Suprapubic skin (tissue), 4 donors: ENCODE measurements around the gene MRPL12.

Experiments
- EP300 ChIP-seq: sonication (generic); formaldehyde crosslinking; IDR thresholded peaks from one replicate; pipeline ENCODE4 v1.6.1; 2017; ENCODE audit warnings: antibody characterized with exemption
- POLR2A ChIP-seq, 2 donors: fragments of 450-650 bp; IDR thresholded peaks; one replicate each; pipeline ENCODE4 v1.6.1; 2017; ENCODE audit warnings: antibody characterized with exemption in 2 of 2, mild to moderate bottlenecking in 2 of 2, moderate library complexity in 2 of 2
- POLR2AphosphoS5 ChIP-seq, 3 donors: sonication (generic); formaldehyde crosslinking; IDR thresholded peaks; one replicate each; pipeline ENCODE4 v1.6.1; 2017; ENCODE audit warnings: antibody characterized with exemption in 3 of 3
- TF ChIP-seq, protein P1 (sequence below), 2 donors: fragments of 200-600 bp in 1 of 2; fragments of 450-650 bp in 1 of 2; sonication (generic) in 1 of 2; IDR thresholded peaks; one replicate each; pipeline ENCODE4 v1.5.1; 2016 to 2019; ENCODE audit warnings: antibody characterized with exemption in 2 of 2, mild to moderate bottlenecking in 1 of 2, moderate library complexity in 1 of 2

DNA sequence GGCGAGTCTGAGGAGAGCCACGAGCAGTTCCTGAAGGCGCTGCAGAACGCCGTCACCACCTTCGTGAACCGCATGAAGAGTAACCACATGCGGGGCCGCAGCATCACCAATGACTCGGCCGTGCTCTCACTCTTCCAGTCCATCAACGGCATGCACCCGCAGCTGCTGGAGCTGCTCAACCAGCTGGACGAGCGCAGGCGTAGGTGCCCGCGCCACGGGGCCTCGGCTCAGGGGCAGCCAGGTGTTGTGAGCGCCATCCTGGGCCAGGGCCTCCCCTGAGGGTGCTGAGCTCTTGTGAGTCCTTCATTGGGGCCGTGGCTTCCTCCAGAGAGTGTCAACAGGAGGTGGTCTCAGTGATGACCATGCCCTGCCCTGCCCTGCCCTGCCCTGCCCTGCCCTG, 7.4 kb upstream of the MRPL12 start:
- TF ChIP-seq POLR2A (IDR thresholded peaks at IDR 0.05), result no peak
- TF ChIP-seq, protein P1, sequence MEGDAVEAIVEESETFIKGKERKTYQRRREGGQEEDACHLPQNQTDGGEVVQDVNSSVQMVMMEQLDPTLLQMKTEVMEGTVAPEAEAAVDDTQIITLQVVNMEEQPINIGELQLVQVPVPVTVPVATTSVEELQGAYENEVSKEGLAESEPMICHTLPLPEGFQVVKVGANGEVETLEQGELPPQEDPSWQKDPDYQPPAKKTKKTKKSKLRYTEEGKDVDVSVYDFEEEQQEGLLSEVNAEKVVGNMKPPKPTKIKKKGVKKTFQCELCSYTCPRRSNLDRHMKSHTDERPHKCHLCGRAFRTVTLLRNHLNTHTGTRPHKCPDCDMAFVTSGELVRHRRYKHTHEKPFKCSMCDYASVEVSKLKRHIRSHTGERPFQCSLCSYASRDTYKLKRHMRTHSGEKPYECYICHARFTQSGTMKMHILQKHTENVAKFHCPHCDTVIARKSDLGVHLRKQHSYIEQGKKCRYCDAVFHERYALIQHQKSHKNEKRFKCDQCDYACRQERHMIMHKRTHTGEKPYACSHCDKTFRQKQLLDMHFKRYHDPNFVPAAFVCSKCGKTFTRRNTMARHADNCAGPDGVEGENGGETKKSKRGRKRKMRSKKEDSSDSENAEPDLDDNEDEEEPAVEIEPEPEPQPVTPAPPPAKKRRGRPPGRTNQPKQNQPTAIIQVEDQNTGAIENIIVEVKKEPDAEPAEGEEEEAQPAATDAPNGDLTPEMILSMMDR (IDR thresholded peaks at IDR 0.05), result no peak
- TF ChIP-seq EP300, result no peak
- no peak for TF ChIP-seq POLR2AphosphoS5 (IDR thresholded peaks at IDR 0.05)
